GM21526 (cell line): ENCODE results near the gene TANC1.

Experiments used
- ATAC-seq: cut with Tn5 transposase; IDR thresholded peaks from one replicate; pipeline ENCODE4 v1.9.1; 2021; ENCODE audit warnings: moderate library complexity; ENCODE audit not compliant: unreplicated experiment, low FRiP score

TANC1 gene

GRCh38 chr2:159211447-159212396 lies 243.3 kb downstream of the TANC1 start:
- no peak for ATAC-seq

DNA sequence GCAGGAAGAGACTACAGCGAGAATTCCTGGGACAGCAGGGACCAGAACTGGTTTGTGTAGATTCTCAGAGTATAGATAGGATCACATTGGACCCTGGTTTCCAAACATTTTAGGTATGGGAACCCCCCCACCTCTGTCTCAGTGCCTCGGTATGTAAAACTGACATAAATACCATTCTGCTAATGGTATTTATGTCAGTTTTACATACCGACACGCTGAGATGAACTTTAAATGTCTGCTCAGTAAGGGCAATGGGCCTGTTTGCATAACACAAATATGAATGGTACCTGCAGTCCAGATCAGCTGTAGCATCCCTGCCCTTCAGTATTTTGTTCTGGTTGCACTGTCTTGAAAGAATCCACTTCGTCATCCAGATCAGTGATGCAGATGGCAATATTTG lies 244.9 kb downstream of the TANC1 start:
- ATAC-seq: no peak

DNA sequence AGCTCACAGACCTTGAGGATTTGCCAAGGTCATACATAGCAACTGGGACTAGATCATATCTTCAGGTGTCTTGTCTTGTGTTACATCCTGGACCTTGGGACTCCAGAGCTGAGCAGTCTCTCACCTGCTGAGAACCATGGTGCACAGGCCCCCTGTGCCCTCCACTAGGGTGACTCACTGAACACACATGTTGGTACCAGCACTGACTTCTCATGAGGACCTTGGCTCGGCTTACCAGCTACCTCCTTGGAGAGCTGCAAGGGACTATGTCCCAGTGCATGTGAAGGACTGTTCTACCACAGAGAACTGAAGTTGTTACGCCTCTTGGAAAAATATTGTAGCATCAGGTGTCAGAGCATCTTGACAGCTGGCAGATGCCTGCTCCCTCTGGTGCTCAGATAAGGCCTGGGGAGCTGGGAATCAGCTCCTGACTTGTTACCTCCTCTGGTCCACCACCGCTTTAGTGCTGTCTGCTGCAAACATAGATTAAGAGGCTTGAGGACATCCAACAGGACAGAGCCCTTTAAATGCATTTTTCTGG lies 246.0 kb downstream of the TANC1 start:
- ATAC-seq: no peak

- ATAC-seq: no peak
Observed at GRCh38 chr2:159215116-159215515, 246.7 kb downstream of the TANC1 start.

DNA sequence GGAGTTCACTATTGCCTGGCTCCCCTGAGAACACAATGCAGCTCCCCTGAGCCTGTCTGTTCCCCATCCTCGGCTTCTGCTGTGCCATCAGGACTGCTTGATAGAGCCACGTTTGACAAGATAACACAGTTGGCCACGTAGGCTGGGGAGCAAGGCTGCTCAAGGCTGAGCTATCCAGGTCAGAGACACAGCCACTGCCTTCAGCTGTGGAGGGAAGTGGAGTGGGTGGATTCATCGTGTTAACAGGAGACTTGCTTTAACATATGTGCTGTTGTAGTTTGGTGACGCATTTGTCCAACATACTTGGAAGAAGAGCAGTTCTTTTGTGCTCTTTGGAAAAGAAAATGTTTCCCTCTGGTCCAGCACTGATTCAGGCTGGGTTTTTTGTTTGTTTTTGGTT lies 249.2 kb downstream of the TANC1 start:
- ATAC-seq: no peak

GRCh38 chr2:159218389-159218788 lies 249.9 kb downstream of the TANC1 start:
- no peak for ATAC-seq

DNA sequence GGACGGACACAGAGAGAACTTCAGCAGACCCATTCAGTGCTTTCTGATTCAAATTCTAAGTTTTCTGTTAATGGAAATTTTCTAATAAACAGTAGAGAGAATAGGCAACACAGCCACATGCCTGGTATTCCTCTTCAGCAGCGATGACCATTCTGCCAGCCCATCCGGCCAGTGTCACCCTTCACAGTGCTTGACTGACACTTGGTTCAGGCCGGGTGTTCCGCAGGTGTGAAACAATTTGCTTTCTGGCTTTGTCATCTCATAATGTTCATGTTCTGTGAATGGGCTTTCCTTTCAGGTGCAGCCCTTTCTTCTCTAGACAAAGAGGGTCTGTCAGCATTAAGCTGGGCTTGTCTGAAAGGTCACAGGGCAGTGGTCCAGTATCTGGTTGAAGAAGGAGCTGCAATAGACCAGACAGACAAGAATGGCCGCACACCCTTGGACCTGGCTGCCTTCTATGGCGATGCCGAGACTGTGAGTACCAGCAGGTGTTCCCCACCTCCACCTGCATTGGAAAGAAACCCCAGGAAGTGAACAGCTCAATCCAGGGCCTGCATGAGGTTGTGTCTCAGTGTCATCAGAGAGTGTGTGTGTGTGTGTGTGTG lies 251.1 kb downstream of the TANC1 start:
- ATAC-seq: no peak

DNA sequence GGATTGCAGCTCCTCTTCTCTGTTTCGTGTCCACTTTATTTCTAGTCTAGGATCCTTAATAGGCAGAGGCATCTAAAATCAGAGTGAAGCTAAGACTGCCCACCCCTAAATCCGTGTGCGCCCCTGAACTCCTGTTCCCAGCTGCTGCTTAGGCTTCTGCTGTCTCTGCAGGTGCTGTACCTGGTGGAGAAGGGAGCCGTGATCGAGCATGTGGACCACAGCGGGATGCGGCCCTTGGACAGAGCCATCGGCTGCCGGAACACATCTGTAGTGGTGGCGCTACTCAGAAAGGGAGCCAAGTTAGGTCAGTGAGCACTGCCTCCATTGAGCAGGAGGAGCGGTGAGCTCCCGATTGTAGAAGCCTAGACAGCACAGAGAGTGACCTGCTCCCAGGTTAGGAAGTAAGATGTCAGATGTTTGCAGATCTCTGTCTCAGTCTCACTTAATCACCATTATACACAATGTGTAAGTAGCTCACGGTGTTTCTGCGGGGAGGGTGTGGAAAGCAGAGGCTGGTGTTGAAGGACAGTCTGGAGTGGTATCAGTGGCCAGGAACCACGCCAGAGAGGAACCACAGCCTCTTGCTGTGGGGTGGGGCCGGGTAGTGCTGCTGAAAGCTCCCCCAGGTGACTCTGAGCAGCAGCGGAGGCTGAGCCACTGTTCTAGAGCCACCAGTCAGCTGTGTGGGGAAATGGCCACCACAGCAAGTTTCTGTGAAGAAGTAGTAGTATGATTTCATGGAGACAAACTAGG lies 255.8 kb downstream of the TANC1 start:
- ATAC-seq: no peak

- ATAC-seq: no peak
Observed at GRCh38 chr2:159225025-159226016, 256.9 kb downstream of the TANC1 start.

DNA sequence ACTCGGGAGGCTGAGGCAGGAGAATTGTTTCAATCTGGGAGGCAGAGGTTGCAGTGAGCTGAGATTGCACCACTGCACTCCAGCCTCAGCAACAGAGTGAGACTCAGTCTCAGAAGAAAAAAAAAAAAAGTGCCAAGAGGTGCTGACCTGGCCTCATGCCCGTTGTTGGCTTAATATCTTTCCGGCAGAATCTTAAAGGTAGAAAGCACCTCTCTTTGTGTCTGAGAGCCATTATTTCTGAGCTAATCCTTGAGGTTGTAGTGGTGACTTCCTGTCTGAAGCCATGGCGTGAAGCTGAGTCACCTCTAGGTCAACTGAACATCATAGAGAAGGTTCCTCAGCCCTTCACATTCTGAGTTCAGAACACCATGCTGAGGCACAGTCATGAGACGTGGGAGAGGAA lies 257.6 kb downstream of the TANC1 start:
- ATAC-seq: peak; percentile 55

DNA sequence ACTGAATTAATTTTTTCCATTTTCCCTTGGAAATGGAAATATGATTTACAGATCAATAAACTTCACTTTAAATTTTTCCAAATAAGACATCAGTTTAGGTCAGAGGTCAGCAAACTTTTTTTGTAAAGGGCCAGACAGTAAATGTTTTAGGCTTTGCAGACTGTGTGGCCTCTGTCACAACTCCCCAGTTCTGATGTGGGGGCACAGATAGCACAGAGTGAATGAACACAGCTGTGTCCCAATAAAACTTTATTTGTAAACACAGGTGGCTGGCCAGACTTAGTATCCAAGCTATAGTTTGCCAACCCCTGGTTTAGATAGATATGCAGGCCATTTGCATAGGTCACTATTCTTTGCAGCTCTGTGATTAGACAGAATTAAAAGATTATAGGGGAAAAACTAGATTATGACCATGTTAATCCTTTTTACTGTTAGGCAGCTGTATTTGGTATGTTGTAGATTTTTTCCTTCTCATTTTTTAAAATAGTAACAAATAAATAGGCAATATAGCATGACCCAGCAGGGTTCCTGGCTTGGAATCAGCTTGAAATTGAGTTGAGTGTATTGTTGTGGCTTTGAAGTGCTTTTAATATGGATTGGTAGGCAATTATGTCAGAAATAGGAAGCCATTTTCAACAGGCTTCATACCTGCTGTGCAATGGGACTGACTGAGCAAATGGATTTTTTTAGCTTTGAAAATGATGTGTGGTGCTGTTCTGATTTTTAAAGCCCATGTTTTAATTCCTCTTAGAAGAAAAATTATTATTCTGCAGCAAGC lies 258.4 kb downstream of the TANC1 start:
- no peak for ATAC-seq

GRCh38 chr2:159227467-159227866 lies 259.0 kb downstream of the TANC1 start:
- ATAC-seq: no peak

- ATAC-seq: no peak
Observed at GRCh38 chr2:159228081-159228581, 259.7 kb downstream of the TANC1 start.

GRCh38 chr2:159229476-159230144 lies 261.2 kb downstream of the TANC1 start:
- no peak for ATAC-seq

- no peak for ATAC-seq
Observed at GRCh38 chr2:159230145-159230877, 261.9 kb downstream of the TANC1 start.

DNA sequence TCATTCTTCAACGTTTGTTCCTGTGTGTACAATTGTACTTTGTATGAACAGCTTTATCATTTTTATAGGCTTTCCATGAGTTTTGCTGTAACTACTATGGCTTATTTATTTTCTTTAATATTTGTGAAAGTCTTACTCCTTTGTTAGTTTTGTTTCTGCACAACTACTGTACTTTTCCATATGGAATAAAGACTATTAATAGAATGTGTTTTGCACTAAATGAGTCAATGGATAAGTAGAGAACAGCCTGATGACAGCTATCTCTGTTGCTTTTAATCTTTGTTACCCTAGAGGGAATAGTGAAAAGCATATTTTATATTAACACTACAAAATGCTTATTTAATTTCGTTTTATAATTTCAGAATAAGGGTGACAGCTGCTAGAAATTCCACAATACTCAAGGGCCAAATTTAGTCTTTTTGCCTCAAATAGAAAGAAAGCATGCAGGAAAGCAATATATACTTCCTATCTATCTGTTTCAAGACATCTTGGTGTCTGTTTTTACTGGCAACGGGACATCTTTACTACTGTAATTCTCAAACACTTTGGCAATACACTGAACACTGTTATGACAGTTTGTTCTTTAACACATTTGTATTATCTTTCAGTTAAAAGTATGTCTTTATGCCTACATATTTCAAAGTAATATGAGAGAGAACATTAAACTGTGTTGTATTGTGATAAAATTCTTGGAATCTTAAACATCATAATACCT lies 264.2 kb downstream of the TANC1 start:
- ATAC-seq: no peak

DNA sequence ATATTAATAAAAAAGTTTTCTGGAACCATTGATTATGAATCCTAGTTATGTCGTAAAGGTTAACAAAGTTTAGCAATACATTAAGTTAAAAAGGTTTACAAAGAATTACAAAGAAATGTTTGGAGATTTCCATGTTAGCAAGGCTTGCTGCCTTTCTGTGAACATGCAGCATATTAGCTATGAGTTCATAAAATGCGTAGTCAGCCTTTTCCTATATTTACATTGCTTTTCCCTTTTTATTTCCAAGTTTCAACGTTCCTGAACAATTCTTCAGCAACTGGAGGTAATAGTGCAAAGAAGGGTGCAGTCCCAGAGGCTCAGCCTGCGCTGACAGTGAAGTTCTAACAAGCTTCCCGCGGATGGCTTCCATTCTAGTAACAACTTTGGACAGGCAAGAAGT lies 266.4 kb downstream of the TANC1 start:
- no peak for ATAC-seq
